ENCODE measurements around the gene FAM131A. TPM values are rescaled to one million over a fixed set of nuclear protein-coding genes. Genes with fewer than 3 reads are reported as not detected.

The FAM131A gene
- total and polyA plus RNA-seq, 2 donors (not counting 3 experiments of a cell fraction or from before 2014, with no cell fraction given), result 19.9 to 29.9 TPM

DNA sequence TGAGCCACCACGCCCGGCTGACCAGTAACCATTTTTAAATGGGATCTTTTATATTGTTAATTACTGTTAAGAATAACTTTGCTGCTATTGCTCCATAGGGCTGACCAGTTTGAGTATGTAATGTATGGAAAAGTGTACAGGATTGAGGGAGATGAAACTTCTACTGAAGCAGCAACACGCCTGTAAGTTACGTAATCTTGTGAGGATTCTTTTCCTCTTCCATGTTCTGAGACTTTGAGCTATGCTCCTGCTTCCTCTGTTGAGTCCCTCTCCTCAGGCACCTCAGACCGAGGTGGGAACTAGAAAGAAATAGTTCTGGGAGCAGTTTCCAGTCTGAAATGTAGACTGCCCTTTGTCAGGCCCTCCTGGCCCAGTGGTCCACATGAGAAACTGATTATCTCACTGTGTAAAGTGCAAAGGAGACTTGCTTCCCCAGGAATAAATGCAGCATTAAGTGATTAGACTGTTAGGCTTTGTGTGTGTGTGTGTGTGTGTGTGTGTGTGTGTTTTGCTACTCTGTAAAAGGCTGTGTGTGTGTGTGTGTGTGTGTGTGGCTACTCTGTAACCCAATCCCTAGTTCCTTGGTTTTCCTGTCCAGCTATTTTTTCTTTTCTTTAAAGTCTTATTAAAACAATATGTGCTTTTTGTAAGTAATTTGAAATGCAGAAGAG is 29.4 kb downstream of the FAM131A start:
- Histone ChIP-seq H3K27me3 (ENCODE audit: control insufficient read depth in 2 of 2, insufficient read depth in 2 of 2, low read length in 2 of 2) (no peaks in the 10 kb centered on the region), H3K4me1 (ENCODE audit: control insufficient read depth, extremely low read depth, insufficient read depth, low read length) (peaks cover 39% of the 10 kb centered on the region), H4K20me1 (replicated peaks; ENCODE audit: control insufficient read depth, extremely low read depth, insufficient read depth, low read length) (no peaks in the 10 kb centered on the region), H2AFZ (ENCODE audit: low read depth, low read length) (no peak overlapping the region), H3K79me2 (ENCODE audit: control insufficient read depth, insufficient read depth, low read length) (peaks cover 21% of the 10 kb centered on the region), H3K9me3 (replicated peaks; ENCODE audit: control insufficient read depth, insufficient read depth, low read length) (no peaks in the 10 kb centered on the region), H3K9ac (replicated peaks; ENCODE audit: extremely low read depth, insufficient read depth, low read length) (no peak overlapping the region), H3K36me3 (ENCODE audit: control insufficient read depth in 2 of 2, extremely low read depth in 1 of 2, insufficient read depth in 2 of 2, low read length in 2 of 2) (peaks cover 4 to 11% of the 10 kb centered on the region in 2 experiments), H3K27ac (ENCODE audit: insufficient read depth, low read depth, low read length) (no peak overlapping the region), H3K9me1 (replicated peaks; ENCODE audit: control insufficient read depth, extremely low read depth, insufficient read depth, low read length) (no peaks in the 10 kb centered on the region), H3K4me2 (ENCODE audit: insufficient read depth, low read length) (no peak overlapping the region), H3K4me3 (replicated peaks in 1 of 3; ENCODE audit: insufficient read depth in 1 of 3, low read depth in 1 of 3, low read length in 3 of 3) (no peak overlapping the region)
- intact Hi-C loops (cut with micrococcal nuclease) (no loop called here), dilution Hi-C loops (cut with MboI; ENCODE audit: extremely low pct_ligation_motif_present, low sequenced_read_pairs) (no loop called here)
- ChIA-PET POLR2A (interaction anchor here (0.5 kb wide), 1 partner anchor 55 kb away, joined by 3 read pairs; no protein-coding TSS in a partner anchor), CTCF (interaction anchor here (0.6 to 10.1 kb wide), 4 partner anchors 13 to 146 kb away, joined by 3 to 201 read pairs (median 6); no protein-coding TSS in a partner anchor)
- TF ChIP-seq GATA2 (IDR thresholded peaks at IDR 0.05; ENCODE audit: insufficient read depth, insufficient read length, low read depth, low read length), result no peak
- TF ChIP-seq JUN (IDR thresholded peaks at IDR 0.05; ENCODE audit: borderline replicate concordance, insufficient read depth, insufficient read length, low read depth), result no peak
- no peak for TF ChIP-seq EZH2 (IDR thresholded peaks at IDR 0.05; ENCODE audit: borderline replicate concordance, low read depth, low read length, severe bottlenecking)
- no peak for TF ChIP-seq MYC (IDR thresholded peaks at IDR 0.05; ENCODE audit: low read depth, low read length)
- no peak for TF ChIP-seq FOS (IDR thresholded peaks at IDR 0.05; ENCODE audit: borderline replicate concordance, insufficient read depth, low read length)
- TF ChIP-seq, protein P1, sequence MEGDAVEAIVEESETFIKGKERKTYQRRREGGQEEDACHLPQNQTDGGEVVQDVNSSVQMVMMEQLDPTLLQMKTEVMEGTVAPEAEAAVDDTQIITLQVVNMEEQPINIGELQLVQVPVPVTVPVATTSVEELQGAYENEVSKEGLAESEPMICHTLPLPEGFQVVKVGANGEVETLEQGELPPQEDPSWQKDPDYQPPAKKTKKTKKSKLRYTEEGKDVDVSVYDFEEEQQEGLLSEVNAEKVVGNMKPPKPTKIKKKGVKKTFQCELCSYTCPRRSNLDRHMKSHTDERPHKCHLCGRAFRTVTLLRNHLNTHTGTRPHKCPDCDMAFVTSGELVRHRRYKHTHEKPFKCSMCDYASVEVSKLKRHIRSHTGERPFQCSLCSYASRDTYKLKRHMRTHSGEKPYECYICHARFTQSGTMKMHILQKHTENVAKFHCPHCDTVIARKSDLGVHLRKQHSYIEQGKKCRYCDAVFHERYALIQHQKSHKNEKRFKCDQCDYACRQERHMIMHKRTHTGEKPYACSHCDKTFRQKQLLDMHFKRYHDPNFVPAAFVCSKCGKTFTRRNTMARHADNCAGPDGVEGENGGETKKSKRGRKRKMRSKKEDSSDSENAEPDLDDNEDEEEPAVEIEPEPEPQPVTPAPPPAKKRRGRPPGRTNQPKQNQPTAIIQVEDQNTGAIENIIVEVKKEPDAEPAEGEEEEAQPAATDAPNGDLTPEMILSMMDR (IDR thresholded peaks at IDR 0.05; ENCODE audit: extremely low read depth in 1 of 2, insufficient read depth in 1 of 2, low read depth in 1 of 2, low read length in 2 of 2), result no peak
- no peak for TF ChIP-seq POLR2AphosphoS5 (IDR thresholded peaks at IDR 0.05; ENCODE audit: insufficient read depth, low read depth, low read length)
- TF ChIP-seq POLR2A (IDR thresholded peaks at IDR 0.05; ENCODE audit: low read depth, low read length), result no peak
- TF ChIP-seq, protein P2, sequence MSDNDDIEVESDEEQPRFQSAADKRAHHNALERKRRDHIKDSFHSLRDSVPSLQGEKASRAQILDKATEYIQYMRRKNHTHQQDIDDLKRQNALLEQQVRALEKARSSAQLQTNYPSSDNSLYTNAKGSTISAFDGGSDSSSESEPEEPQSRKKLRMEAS (IDR thresholded peaks at IDR 0.05; ENCODE audit: insufficient read depth, insufficient read length), result no peak
- DNase-seq (ENCODE audit: low read depth, low spot score) (peak; percentile 9), FAIRE-seq (no peak)
- no TSS peak for BruUV-seq (replicated peaks)

Measured in endothelial cell of umbilical vein (primary cell).